PC-9 (cell line): ENCODE results near the gene CYP1A2.

Source experiments
- CTCF ChIP-seq: fragments of 200-600 bp; sonication (generic); conservative IDR thresholded peaks from 2 replicates; pipeline ENCODE4 v1.6.1; 2017; ENCODE audit warnings: mixed run types, antibody characterized with exemption, mild to moderate bottlenecking, moderate library complexity
- EZH2 ChIP-seq: fragments of 200-600 bp; sonication (generic); IDR thresholded peaks from 2 replicates; pipeline ENCODE4 v1.8.0; 2017; ENCODE audit warnings: antibody characterized with exemption, low read depth

- no peak for TF ChIP-seq CTCF
- no peak for TF ChIP-seq EZH2
Observed at GRCh38 chr15:74775132-74775562, 26.5 kb downstream of the CYP1A2 start.
